SK-N-SH treated with all-trans-retinoic acid at 6 μM for 48 hours (cell line): Measurements from ENCODE around the gene CENPA.

ENCODE experiments used
- ESRRG ChIP-seq: fragments of 250-450 bp; sonication (Bioruptor Pico); IDR thresholded peaks from 2 replicates; pipeline ENCODE4 v1.6.1; 2021; ENCODE audit warnings: mild to moderate bottlenecking
- ISL1 ChIP-seq: fragments of 250-450 bp; sonication (Bioruptor Pico); IDR thresholded peaks from 2 replicates; pipeline ENCODE4 v2.1.2; 2022; ENCODE audit warnings: mild to moderate bottlenecking, moderate library complexity
- OSR1 ChIP-seq: fragments of 250-450 bp; sonication (Bioruptor Pico); IDR thresholded peaks from 2 replicates; pipeline ENCODE4 v1.8.0; 2022; ENCODE audit warnings: moderate library complexity, mild to moderate bottlenecking, inconsistent platforms
- PATZ1 ChIP-seq: fragments of 250-450 bp; sonication (Bioruptor Pico); IDR thresholded peaks from 2 replicates; pipeline ENCODE4 v1.8.0; 2020; ENCODE audit warnings: mild to moderate bottlenecking, moderate library complexity, borderline replicate concordance
- PPARA ChIP-seq: fragments of 250-450 bp; sonication (Bioruptor Pico); IDR thresholded peaks from 2 replicates; pipeline ENCODE4 v1.5.0; 2020; ENCODE audit warnings: mild to moderate bottlenecking, borderline replicate concordance
- RARB ChIP-seq: fragments of 250-450 bp; sonication (Bioruptor Pico); IDR thresholded peaks from 2 replicates; pipeline ENCODE4 v1.8.0; 2021; ENCODE audit warnings: mild to moderate bottlenecking, moderate library complexity
- SNAI2 ChIP-seq: fragments of 250-450 bp; sonication (Bioruptor Pico); IDR thresholded peaks from 2 replicates; pipeline ENCODE4 v1.5.0; 2020; ENCODE audit warnings: mild to moderate bottlenecking, moderate library complexity
- TOX ChIP-seq: fragments of 250-450 bp; sonication (Bioruptor Pico); IDR thresholded peaks from 2 replicates; pipeline ENCODE4 v1.8.0; 2021; ENCODE audit warnings: mild to moderate bottlenecking, moderate library complexity, borderline replicate concordance
- TSHZ2 ChIP-seq: fragments of 250-450 bp; sonication (Bioruptor Pico); IDR thresholded peaks from 2 replicates; pipeline ENCODE4 v1.5.0; 2020; ENCODE audit warnings: mild to moderate bottlenecking, moderate library complexity
- ZFP3 ChIP-seq: fragments of 250-450 bp; sonication (Bioruptor Pico); IDR thresholded peaks from 2 replicates; pipeline ENCODE4 v1.5.0; 2020; ENCODE audit warnings: mild to moderate bottlenecking, moderate library complexity
- ZFP30 ChIP-seq: fragments of 450-650 bp; formaldehyde crosslinking; IDR thresholded peaks from 2 replicates; pipeline ENCODE4 v1.5.0; 2022; ENCODE audit warnings: mild to moderate bottlenecking, moderate library complexity
- ZNF565 ChIP-seq: fragments of 450-650 bp; formaldehyde crosslinking; conservative IDR thresholded peaks from 2 replicates; pipeline ENCODE4 v1.5.0; 2020; ENCODE audit warnings: low read depth, mild to moderate bottlenecking, moderate library complexity
- ZNF8 ChIP-seq: fragments of 450-650 bp; formaldehyde crosslinking; IDR thresholded peaks from 2 replicates; pipeline ENCODE4 v1.5.0; 2020; ENCODE audit warnings: mild to moderate bottlenecking, moderate library complexity

GRCh38 chr2:26778507-26778906 lies 7.3 kb upstream of the CENPA start:
- TF ChIP-seq OSR1 (CRISPR knock-in tag) (no peak), PATZ1 (CRISPR knock-in tag) (no peak), ZFP30 (CRISPR knock-in tag) (no peak), ZNF565 (CRISPR knock-in tag) (no peak), ZNF8 (CRISPR knock-in tag) (no peak), ESRRG (CRISPR knock-in tag) (no peak), TSHZ2 (CRISPR knock-in tag) (no peak), ZFP3 (CRISPR knock-in tag) (no peak), PPARA (CRISPR knock-in tag) (no peak), SNAI2 (CRISPR knock-in tag) (no peak), ISL1 (no peak), TOX (CRISPR knock-in tag) (no peak), RARB (no peak)
